PC-3 (cell line): ENCODE results near the gene TGM2.

Experiments
- EZH2 ChIP-seq: fragments of 300-600 bp; sonication (generic); IDR thresholded peaks from one replicate; pipeline ENCODE4 v1.6.1; 2017; ENCODE audit warnings: antibody characterized with exemption, mild to moderate bottlenecking, low read length; ENCODE audit not compliant: unreplicated experiment
- EZH2phosphoT487 ChIP-seq: fragments of 300-600 bp; sonication (generic); IDR thresholded peaks from 2 replicates; pipeline ENCODE4 v1.6.1; 2018; ENCODE audit warnings: mild to moderate bottlenecking, antibody characterized with exemption, low read length, borderline replicate concordance
- TF ChIP-seq, protein P1 (sequence below): fragments of 300-600 bp; sonication (generic); conservative IDR thresholded peaks from 2 replicates; pipeline ENCODE4 v1.5.1; 2017; ENCODE audit warnings: antibody characterized with exemption, low read depth, mild to moderate bottlenecking, low read length

GRCh38 chr20:38147163-38147562 lies 17.9 kb downstream of the TGM2 start:
- TF ChIP-seq EZH2 = no peak
- TF ChIP-seq, protein P1, sequence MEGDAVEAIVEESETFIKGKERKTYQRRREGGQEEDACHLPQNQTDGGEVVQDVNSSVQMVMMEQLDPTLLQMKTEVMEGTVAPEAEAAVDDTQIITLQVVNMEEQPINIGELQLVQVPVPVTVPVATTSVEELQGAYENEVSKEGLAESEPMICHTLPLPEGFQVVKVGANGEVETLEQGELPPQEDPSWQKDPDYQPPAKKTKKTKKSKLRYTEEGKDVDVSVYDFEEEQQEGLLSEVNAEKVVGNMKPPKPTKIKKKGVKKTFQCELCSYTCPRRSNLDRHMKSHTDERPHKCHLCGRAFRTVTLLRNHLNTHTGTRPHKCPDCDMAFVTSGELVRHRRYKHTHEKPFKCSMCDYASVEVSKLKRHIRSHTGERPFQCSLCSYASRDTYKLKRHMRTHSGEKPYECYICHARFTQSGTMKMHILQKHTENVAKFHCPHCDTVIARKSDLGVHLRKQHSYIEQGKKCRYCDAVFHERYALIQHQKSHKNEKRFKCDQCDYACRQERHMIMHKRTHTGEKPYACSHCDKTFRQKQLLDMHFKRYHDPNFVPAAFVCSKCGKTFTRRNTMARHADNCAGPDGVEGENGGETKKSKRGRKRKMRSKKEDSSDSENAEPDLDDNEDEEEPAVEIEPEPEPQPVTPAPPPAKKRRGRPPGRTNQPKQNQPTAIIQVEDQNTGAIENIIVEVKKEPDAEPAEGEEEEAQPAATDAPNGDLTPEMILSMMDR = no peak
- no peak for TF ChIP-seq EZH2phosphoT487
